ENCODE data around the gene NECAB3. TPM values are rescaled to one million over a fixed set of nuclear protein-coding genes. Genes with fewer than 3 reads are reported as not detected.

Gene NECAB3
- total and polyA plus RNA-seq, 2 of the 13 experiments (the other 11 are each of a cell fraction or from before 2014, with no cell fraction given), result 61.5 to 65.5 TPM

- TF ChIP-seq ZBTB4 (CRISPR knock-in tag; IDR thresholded peaks at IDR 0.05; ENCODE audit: borderline replicate concordance), result 0 out of 2 replicates have a peak, but pooled peaks have one; percentile 32
- no peak for TF ChIP-seq HHEX (CRISPR knock-in tag; IDR thresholded peaks at IDR 0.05)
- no peak for TF ChIP-seq ZZZ3 (CRISPR knock-in tag; IDR thresholded peaks at IDR 0.05; ENCODE audit: borderline replicate concordance)
- TF ChIP-seq TFDP1 (CRISPR knock-in tag; IDR thresholded peaks at IDR 0.05; ENCODE audit: borderline replicate concordance), result no peak; the same call in 1 of the 2 replicates
- TF ChIP-seq LRRFIP1 (CRISPR knock-in tag; conservative IDR thresholded peaks at IDR 0.05), result no peak
- TF ChIP-seq ZNF354B (CRISPR knock-in tag; IDR thresholded peaks at IDR 0.05), result no peak
- 0 out of 2 replicates have a peak, but pooled peaks have one; percentile 2 for TF ChIP-seq RAD21 (CRISPR knock-in tag; IDR thresholded peaks at IDR 0.05)
- TF ChIP-seq ZBTB21 (CRISPR knock-in tag; IDR thresholded peaks at IDR 0.05), result no peak
- no peak for TF ChIP-seq DMAP1 (CRISPR knock-in tag; IDR thresholded peaks at IDR 0.05)
- 0 out of 2 replicates have a peak, but pooled peaks have one; percentile 20 for TF ChIP-seq ZSCAN31 (CRISPR knock-in tag; IDR thresholded peaks at IDR 0.05; ENCODE audit: low read depth)
- TF ChIP-seq IRF2 (CRISPR knock-in tag; IDR thresholded peaks at IDR 0.05), result no peak
- peak; percentile 34; the same call in 1 of the 2 replicates for TF ChIP-seq GZF1 (CRISPR knock-in tag; IDR thresholded peaks at IDR 0.05)
- TF ChIP-seq GABPB1 (CRISPR knock-in tag; IDR thresholded peaks at IDR 0.05), result peak; percentile 49; the same call in 1 of the 2 replicates
- TF ChIP-seq ZNF280B (CRISPR knock-in tag; IDR thresholded peaks at IDR 0.05; ENCODE audit: borderline replicate concordance), result peak; percentile 48; the same call in 1 of the 2 replicates
- no peak for TF ChIP-seq ZNF567 (CRISPR knock-in tag; IDR thresholded peaks at IDR 0.05; ENCODE audit: borderline replicate concordance)
- TF ChIP-seq ZNF20 (CRISPR knock-in tag; IDR thresholded peaks at IDR 0.05), result no peak
- TF ChIP-seq CHD2 (IDR thresholded peaks at IDR 0.05; ENCODE audit: low read depth, low read length), result no peak
These were observed 45.9 kb upstream of the NECAB3 start, which contains the start of gene PXMP4 (continued) for GRCh38 chr20:33719989-33720709.
